ENCODE data around the gene BSG.

BSG gene

DNA sequence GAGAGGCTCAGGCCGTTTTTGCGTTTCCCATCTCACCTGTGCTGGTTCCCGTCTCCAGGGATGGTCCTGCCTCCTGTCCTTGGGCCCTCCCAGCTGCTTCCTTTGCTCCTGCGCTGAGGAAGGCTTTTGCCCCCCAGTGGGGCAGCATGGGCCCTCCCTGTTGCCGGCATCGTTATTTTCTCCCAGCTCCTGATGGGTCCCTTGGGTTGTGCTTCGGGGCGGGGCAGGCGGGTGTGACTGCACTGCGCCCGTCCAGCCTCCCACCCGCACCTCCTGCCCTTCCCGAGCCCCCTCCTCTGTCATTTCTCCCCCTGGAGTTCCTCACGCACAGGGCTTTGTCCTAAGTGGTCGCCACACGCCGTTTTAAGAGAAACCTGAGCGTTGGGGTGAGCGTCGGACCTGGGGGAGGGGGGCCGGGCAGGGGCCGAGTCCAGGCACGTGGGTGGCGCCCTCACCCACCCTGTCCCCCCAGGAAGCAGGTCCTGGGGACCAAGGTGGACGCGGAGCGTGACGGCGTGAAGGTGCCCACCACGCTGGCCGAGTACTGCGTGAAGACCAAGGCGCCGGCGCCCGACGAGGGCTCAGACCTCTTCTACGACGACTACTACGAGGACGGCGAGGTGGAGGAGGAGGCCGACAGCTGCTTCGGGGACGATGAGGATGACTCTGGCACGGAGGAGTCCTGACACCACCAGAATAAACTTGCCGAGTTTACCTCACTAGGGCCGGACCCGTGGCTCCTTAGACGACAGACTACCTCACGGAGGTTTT is 31.3 kb upstream of the BSG start:
- DNase-seq (ENCODE audit: low read depth): no peak

DNA sequence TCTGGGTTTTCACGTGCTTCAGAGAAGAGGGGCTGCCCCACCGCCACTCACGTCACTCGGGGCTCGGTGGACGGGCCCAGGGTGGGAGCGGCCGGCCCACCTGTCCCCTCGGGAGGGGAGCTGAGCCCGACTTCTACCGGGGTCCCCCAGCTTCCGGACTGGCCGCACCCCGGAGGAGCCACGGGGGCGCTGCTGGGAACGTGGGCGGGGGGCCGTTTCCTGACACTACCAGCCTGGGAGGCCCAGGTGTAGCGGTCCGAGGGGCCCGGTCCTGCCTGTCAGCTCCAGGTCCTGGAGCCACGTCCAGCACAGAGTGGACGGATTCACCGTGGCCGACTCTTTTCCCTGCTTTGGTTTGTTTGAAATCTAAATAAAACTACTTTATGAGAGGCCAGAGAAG is 30.7 kb upstream of the BSG start:
- no peak for DNase-seq (ENCODE audit: low read depth)

DNA sequence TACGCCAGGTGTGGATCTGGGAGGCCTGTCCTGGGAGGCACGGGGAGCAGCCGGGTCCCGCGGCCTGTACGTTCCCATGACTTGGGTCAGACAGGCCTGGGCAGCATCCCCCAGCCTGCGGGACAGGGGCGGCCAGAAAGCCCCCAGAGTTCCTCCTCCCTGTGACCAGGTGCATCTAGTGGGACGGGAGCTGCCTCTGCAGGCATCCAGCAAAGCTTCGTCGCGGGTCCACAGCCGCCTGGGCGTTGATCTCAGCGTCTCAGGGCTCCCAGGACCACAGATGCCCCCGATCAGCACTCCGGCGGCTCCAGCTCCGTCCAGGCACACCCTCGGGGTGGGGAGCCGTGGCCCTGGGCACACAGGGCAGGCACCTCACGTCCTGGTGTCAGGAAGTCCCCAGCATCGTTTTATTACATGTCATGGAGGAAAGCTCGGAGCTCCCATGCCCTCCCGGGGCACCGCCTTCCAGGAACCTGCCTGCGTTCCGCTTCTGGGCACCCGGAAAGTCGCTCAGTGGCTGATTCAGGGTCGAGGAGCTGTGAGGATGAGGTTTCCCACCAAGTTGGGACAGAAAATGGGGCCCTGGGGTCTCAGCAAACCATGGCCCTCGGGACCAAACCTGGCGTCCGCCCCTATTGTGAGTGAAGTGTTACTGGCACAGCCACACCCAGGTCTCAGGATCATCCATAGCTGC is 30.1 kb upstream of the BSG start:
- DNase-seq (ENCODE audit: low read depth): no peak

DNA sequence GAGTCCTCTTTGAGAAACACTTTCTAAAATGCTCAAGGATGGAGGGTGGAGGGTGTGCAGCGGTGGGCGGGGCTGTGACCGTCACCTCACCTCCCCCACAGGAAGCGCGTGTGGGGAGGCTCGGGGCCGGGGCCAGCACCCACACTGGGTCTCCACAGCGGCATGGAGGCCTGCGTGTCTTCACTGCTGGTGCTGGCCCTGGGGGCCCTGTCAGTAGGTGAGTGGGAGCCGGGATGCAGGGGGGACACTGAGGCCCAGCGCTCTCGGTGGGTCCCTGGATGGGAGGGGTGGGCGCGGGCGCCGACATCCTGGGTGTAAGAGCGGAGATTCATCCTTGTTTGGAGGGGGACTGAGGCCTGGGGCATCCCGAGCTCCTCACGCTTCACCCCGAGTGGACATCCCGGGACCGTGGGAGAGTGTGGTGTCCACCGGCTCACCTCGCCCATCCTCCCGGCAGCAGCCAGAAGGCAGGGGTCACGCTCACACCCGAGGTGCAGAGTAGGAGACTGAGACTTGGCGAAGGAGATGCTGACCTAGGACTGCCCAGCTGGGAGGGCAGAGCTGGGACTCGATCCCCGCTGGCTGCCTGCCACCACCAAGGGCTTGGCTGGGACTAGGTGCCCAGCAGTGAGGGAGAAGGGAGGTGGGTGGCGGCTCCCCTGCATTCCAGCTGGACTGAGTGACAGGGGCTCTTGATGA is 28.3 kb upstream of the BSG start, which contains the start of gene GZMM:
Gene GZMM (plus strand): TSS at position 144 of the 699 bp plus-strand sequence. CDS start 19 bp downstream, at position 163.
- peak; percentile 69 for DNase-seq (ENCODE audit: low read depth)

DNA sequence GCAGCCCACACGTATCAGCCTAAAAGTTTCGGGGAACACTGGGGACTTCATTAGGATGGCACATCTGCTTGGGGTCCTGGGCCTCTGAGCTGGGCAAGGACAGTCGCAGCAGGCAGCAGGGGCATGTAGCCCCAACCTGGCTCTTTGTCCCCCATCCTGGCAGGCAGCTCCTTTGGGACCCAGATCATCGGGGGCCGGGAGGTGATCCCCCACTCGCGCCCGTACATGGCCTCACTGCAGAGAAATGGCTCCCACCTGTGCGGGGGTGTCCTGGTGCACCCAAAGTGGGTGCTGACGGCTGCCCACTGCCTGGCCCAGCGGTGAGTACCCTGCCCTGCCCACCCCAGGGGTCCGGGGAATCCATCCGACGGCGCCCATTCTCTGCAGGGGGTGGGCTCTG is 25.3 kb upstream of the BSG start:
- DNase-seq (ENCODE audit: low read depth): no peak

DNA sequence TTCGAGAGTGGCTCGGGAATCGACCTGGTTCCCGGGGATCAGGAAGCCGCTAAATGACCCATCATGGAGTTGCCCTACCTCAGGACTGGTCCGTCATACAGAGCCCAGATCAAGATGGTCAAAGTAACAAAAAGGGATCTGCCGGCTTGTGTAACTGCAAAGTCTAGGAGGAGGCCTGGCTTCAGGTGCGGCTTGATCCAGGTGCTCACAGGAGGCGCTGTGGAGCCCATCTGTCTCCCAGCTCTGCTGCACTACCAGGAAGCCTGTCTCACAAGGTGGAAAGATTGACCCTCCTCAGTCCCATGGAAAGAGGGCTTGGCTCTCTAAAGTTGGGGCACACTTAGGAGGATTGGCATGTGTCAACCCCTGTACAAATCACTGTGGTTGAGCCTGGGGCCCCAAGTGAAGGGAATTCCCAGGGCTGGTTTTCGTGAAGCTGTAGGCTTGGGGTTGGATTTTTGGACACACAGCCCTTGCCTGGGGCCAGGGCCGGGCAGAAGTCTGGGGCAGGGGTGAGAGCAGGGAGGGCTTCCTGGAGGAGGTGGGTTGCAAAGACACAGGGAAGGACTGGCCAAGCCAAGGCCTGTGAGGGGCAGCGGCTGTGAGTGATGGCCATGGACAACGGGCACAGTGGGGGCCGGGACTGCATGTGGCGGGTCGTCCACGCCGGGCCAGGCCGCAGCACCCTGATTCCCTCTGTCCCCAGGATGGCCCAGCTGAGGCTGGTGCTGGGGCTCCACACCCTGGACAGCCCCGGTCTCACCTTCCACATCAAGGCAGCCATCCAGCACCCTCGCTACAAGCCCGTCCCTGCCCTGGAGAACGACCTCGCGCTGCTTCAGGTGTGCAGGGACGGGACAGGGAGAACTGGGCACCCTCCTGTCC is 24.3 kb upstream of the BSG start:
- no peak for DNase-seq (ENCODE audit: low read depth)

DNA sequence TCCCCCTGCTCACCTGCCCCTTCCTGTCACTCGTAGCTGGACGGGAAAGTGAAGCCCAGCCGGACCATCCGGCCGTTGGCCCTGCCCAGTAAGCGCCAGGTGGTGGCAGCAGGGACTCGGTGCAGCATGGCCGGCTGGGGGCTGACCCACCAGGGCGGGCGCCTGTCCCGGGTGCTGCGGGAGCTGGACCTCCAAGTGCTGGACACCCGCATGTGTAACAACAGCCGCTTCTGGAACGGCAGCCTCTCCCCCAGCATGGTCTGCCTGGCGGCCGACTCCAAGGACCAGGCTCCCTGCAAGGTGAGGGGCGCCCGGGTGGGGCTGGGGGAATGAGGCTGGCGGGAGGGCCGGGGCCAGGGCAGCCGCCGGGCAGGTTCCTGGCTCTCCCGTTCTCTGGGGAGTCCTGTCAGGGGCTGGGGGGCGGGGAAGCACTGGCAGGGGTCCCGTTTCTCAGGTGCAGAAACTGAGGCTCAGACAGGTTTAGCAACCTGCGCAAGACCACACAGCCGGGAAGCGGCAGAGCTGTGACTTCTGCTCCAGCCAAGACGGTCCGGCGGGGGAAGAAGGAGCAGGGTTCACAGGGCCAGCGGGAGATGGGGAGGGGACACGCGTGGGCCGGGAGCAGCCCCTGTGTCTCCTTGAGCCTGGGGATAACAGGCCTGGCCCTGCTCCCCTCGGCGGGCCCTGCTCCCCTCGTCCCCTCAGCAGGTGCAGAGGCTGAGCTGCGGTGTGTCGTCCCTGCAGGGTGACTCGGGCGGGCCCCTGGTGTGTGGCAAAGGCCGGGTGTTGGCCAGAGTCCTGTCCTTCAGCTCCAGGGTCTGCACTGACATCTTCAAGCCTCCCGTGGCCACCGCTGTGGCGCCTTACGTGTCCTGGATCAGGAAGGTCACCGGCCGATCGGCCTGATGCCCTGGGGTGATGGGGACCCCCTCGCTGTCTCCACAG is 23.2 kb upstream of the BSG start:
- no peak for DNase-seq (ENCODE audit: low read depth)

DNA sequence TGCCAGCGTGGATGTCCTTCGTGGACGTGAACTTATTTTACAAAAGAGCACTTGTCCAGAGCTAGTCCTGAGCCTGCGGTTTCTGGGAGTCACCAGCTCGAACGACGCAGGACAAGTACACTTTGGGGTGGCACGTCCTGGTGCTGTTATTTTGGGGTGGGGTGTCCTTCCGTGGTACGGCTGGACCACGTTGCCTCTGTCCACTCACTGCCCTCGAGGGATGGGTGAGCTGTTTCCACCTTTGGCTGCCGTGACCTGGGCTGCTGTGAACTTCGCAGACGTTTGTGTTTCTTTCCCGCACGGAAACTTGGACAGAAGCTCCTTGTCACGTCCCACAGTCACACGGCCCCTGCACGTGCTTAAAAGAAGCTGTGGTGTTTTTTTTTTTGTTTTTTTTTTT is 17.6 kb upstream of the BSG start:
- no peak for DNase-seq (ENCODE audit: low read depth)

DNA sequence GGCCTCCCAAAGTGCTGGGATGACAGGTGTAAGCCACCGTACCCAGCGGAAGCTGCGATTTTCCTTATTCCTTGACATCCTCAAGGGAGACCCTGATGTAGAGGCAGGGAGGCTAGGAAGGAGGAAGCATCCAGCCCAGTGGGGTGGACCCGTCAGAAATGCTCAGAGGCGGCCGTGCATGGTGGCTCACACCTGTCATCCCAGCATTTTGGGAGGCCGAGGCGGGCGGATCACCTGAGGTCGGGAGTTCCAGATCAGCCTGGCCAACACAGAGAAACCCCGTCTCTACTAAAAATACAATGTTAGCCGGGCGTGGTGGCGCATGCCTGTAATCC is 17.0 kb upstream of the BSG start:
- no peak for DNase-seq (ENCODE audit: low read depth)

DNA sequence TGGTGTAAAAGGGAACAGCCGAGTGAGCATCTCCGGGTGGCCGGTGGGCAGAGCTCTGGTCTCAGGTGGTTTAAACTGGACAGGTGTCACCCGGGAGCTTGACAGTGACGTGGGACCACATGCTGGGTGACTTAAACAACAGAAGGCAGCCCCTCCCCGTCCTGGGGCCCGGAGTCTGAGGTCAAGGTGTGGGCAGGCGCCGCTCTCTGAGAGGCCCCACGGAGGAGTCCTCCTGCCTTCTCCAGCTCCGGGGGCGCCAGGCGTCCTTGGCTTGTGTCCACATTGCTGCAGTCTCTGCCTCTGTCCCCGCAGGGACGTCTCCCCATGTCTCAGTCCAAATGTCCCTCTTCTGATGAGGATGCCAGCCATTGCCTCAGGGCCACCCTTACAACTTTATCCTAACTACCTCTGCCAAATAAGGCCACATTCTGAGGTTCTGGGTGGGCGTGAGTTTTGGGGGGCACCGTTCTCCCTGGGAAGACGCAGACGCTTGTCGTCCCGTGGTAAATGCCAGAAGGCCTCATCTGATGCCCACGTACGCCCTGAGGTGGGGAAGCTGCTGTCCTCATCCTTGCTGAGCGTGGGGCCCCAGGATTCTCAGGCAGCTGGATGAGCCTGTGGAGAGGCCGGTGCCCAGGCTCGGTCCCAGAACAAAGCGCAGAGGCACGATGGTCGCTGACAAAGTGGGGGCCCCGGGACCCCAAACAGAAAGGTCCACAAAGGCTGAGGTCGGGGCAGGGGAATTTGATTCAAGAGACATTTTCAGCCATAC is 15.6 kb upstream of the BSG start:
- DNase-seq (ENCODE audit: low read depth): no peak

DNA sequence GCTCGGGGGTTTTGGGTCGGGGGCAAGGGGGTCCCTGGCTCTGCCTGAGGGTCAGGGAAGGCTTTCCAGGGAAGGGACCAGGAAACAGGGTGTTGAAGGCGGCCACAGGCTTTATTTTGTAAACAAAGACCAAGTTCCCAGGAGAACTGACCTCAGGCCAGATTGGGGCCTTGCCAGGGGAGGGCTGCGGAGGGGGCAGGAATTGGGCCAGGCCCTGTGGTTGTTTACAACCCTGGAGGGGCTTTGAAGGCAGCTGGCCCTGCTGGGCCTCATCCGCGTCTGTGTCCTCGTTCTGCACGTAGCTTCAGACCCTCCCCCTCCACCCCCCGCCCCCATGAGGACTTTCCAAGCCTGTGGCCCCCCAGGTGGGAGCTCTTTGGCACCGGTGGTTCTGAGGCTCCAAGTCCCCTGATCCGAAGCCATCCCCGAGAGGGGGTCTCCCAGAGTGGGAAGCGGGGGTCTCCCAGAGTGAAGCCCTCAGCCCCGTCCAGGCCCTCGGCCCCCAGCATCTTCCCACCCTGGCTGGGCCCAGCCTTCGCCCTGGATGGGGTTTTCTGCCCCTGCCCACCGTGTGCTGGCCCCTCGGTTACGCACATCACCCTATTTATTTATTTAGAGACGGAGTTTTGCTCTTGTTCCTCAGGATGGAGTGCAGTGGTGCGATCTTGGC is 13.5 kb upstream of the BSG start:
- no peak for DNase-seq (ENCODE audit: low read depth)

DNA sequence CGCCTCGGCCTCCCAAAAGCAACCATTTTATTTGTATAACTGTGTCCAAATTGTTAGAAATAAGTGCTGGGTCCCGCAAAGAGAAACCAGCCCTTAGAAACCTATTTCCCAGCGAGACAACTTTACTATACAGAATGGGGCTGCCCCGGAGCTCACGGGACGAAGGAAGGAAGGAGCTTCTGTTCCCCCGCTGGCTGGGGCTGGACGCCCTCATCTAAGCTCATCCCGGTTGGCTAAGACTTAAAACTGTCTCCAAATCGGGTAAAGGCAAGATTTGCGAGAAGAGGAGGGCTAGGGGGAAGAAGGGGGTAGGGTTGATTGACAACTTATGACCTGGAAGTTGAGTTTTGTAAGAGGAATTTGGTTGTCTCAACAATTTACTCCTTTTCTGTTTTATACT is 12.3 kb upstream of the BSG start:
- DNase-seq (ENCODE audit: low read depth): no peak

DNA sequence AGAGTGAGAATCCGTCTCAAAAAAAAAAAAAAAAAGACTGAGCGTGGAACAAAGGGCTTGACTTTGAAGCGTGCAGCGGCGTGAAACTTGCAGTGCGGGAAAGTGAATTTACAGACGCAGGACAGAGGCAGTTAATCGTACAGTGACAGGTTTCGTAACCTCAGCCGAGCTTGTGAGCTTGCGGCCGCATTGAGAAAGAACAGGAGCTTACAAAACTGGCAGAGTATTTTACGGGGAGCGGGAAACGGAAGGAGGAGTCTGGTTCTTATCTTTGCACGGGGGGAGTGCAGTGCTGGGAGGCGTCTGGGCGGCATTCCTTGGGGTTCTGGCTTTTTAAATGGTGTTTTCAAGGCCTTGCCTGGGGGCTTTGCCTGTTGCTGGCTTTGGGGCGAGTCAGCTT is 6.0 kb upstream of the BSG start:
- no peak for DNase-seq (ENCODE audit: low read depth)

DNA sequence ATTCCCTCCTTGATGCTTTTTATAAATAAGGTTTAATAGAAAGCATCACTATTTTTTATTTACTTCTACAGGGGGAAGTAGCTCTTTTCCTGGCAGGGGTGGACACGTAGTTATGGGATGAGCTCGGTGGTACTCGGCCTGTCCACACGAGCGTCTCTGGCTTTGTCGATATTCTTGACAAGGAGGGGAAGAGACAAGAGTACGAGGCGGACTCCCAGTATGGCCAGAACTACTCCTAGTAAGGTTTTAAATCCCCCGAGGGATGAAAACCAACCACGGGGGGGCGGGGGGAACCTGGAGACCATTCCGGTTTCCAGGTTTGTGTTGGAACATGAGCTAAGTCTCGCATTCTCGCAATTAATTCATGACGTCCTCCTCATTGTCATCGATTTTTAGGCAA is 5.6 kb upstream of the BSG start:
- no peak for DNase-seq (ENCODE audit: low read depth)

DNA sequence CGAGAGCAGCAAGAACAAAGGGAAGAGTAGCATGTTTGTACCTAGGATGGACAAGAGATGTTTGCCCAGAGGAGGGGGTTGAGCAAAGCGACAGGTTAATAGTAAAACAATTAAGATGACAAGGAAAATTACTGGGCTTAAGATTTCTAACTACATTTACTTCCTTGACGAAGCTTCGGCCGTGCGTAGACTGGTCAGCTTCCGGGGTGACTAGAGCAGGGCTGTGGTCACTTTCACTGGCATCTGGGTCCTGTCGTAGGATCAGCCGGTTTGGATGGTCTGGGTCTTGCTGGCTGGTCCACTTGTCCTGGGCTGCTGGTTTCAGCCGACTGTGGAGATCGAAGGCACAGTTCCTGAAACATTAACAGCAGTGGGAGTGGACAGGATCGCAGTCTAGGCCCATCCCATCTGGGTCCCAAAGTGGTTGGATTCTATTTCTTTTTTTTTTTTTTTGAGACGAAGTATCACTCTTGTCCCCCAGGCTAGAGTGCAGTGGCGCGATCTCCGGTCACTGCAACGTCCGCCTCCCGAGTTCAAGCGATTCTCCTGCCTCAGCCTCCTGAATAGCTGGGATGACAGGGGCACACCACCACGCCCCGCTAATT is 5.0 kb upstream of the BSG start:
- DNase-seq (ENCODE audit: low read depth): no peak

DNA sequence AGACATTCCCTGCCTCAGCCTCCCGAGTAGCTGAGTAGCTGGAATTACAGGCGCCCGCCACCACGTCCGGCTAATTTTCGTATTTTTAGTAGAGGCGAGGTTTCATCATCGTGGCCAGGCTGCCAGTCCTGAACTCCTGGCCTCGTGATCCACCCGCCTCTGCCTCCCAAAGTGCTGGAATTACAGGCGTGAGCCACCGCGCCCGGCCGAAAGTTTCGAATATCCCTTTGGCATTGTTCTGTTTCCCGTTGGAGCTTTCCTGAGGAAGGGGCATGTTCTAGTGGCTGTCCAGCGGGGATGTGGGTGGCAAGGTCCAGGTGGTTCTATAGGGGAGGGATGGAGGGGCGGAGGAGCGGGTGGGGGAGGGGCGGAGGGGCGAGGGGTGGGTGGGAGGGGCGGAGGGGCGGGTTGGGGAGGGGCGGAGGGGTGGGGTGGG is 2.1 kb upstream of the BSG start:
- no peak for DNase-seq (ENCODE audit: low read depth)

DNA sequence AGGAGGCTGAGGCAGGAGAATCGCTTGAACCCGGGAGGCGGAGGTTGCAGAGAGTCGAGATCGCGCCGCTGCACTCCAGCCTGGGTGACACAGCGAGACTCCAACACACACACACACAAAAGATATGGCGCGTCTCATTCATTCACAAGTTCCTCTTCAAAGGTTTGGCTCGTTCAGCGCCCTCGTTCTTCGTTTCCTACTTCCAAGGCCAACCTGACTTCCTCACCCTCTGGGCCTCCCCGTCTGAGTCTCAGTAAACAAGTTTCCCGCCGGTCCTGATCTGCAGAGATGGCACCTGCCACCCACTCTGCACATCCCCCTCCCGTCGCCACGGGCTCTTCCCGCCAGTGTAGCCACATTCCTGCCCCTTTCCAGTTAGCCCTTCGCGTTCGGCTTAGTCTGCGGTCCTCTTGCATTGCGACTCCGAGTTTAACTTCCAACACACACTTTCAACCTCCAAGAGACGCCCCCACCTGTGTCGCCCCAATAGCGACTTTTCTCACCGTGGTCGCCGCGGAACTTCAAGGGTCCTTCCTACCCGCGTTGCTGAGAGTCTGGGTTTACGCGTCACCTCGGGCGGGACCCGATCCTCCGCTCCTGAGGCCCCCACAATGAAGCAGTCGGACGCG is 1.3 kb upstream of the BSG start:
- no peak for DNase-seq (ENCODE audit: low read depth)

DNA sequence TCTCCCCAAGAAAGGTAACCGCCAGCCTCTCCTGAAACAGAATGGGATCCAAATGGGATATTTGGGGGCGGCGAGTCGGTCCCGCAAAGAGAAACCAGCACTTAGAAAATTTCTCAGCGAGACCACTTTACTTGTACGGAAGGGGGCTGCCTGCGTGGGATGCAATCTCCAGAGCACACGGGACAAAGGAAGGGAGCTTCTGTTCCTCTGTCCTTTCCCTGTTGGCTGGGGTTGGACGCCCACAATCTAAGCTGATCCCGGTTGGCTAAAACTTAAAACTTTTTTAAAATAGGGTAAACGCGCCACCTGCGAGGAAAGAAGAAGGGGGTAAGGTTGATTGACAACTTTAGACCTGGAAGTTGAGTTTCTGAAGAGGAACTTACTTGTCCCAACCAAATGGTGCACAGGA is 826 bp upstream of the BSG start:
- no peak for DNase-seq (ENCODE audit: low read depth)

Data from activated gamma-delta T cell treated with anti-CD3 and anti-CD28 coated beads, Interleukin-2, amount 50 U/mL, for 16 hours (primary cell).